ENCODE measurements around the gene ELAPOR1. TPM values are rescaled to one million over a fixed set of nuclear protein-coding genes. Genes with fewer than 3 reads are reported as not detected.

ELAPOR1 gene
- total RNA-seq, 1 experiment from 2014 or later: not detected

DNA sequence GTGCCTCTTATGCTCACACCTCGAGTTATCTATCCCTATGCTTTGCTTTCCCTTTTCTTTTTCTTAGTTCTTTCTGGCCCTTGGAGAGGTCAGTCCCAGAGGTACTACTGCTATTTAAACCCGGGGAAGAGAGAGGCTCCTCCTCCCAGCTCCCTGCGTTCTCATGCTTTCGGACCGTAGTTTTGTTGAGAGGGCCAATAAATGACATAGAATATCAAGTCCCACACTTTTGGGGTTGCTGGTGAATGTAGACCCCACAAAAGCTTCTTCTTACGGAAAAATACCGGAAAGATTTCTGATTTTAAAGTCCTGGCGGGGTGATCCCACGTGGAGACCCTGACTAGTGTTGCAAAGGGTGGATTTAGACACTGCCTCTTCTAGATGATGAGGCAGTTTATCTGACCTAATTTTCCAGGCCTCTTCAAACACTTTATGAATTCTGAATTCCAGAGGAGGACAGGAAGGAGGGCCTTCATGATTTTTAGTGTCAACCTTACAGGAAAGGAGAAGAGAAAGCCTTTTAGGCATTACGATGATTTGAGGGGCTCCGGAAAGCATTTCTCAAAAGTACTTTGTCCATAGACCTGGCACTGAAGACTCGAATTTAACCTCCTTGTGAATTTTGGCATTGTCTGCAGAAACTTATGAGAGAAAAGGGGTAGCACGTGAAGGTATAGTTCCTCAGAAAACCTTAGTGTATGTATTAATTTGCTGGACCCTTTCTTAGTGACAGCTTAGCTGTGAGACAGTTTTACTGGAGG lies 22.7 kb upstream of the ELAPOR1 start:
- peak; percentile 58 for DNase-seq (ENCODE audit: low read depth, low spot score)
- in situ Hi-C loops (cut with HindIII; ENCODE audit: low pct_unique_long_range_greater_than_20kb, low sequenced_read_pairs): no loop called here

GRCh38 chr1:109091839-109092193 lies 22.1 kb upstream of the ELAPOR1 start:
- in situ Hi-C loops (cut with HindIII; ENCODE audit: low pct_unique_long_range_greater_than_20kb, low sequenced_read_pairs): no loop called here
- DNase-seq (ENCODE audit: low read depth, low spot score): no peak

DNA sequence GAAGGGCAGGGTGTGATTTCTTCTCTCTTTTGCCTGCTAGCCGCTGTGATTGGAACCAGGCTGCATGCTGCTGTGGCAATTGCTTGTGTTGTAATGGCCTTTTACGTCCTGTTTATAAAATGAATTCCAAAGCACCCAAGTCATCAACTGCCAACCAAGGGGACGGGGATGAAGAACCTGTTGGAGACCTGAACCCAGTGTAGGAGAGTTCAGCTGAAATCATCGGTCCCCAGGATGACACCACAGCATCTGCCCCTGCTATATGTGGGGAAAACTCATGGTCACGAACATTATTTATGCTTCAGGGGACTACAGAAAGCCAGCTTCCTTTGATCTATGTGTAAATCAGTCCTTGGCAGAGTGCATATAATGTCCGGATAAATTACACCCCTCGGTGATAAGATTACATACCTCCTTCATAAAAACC lies 19.5 kb upstream of the ELAPOR1 start:
- DNase-seq (ENCODE audit: low read depth, low spot score): no peak
- in situ Hi-C loops (cut with HindIII; ENCODE audit: low pct_unique_long_range_greater_than_20kb, low sequenced_read_pairs): no loop called here

DNA sequence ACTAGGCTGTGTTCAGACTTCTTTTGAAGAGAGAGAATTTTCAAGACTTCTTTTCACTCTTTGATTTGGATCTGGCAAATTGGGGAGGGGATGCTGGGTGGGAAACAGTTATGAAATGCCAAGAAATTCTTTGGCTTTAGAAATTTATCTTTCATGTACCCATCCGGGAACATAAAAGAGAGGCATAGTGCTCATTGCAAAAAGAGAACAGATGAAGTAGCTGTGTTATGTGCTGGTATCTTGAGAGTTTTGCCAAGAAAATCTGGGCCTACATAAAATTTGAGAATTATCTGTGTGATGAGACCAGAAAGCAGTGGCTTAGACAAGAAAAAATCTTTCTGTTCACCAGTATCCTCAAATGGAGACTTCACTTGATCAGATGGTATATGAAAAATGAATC lies 19.0 kb upstream of the ELAPOR1 start:
- DNase-seq (ENCODE audit: low read depth, low spot score): no peak
- in situ Hi-C loops (cut with HindIII; ENCODE audit: low pct_unique_long_range_greater_than_20kb, low sequenced_read_pairs): no loop called here

DNA sequence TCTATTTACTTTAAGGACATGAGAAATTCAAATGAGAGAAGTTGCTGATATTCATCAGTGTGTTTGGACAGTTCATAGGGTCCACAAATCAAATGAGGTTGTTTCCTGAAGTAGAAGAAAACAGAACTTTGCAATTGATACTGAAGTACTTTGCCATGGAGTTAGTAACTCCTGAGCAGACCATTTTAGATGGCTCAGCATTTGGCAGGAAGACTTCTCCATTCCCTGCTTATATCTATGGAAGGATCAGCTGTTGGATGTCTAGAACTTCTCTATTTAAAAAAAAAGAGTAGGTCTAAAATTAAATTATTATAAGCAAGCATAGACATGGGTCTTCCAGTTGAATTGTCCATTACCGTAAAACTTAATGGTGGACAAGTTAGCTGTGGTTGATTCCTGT lies 18.3 kb upstream of the ELAPOR1 start:
- no peak for DNase-seq (ENCODE audit: low read depth, low spot score)

DNA sequence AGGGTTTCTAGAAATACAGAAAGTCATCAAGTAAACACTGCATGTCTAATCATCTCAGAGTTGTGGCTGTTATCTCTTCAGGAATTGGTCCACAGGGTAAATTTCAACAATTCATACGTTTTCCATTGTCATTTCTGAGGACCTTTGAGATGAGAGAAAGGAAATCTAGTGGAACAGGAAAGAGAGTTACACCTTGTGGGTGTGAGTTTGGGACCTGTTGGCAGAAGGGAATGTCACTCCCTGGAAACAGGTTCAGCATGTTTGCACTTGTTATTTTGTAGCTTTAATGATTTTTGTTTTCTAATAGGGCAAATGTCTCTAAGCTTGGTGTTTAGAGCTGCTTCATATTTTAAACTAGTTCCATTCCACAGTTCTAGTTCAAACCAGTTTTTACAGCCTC lies 17.8 kb upstream of the ELAPOR1 start:
- DNase-seq (ENCODE audit: low read depth, low spot score): no peak
- in situ Hi-C loops (cut with HindIII; ENCODE audit: low pct_unique_long_range_greater_than_20kb, low sequenced_read_pairs): no loop called here

More for the DNA sequence above, 18.3 kb upstream of the ELAPOR1 start:
- in situ Hi-C loops (cut with HindIII; ENCODE audit: low pct_unique_long_range_greater_than_20kb, low sequenced_read_pairs): no loop called here

DNA sequence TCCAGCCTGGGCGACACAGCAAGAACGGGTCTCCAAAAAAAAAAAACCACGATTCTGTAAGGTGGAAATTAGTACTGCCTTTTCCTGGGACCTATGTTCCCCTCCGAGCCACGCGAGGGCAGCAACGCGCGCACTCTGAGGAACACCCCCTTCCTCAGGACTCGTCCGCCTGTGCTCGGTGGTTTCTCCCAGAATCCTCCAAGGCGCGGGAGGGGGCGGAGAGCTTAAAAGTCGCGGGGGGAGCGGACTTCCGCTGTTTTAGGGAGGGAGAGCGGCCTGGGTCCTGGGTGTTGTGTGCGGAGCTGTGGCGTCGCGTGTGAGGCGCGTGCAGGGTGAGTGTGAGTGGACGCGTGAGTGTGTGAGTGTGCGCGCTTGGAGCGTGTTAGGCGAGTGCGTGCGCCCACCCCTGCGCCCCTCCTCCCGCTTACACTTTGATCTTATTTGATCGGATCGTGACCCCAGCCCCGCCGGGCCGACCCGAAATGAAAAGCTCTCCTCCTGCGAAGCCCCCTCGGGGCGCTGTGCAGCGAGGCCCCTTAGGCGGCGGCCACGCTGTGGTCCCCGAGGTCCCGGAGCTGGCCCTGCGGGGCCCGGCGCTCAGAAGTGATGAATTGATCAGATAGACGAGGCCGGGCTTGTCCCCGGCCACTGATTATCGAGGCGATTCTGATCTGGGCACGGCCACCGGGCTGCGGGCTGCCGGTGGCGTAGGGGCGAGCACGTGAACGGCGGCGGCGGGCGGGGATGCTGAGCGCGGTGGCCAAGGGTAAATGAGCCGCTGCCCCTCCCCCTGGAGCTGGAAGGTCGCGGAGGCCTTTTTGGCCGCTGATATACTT lies 13.8 kb upstream of the ELAPOR1 start:
- DNase-seq (ENCODE audit: low read depth, low spot score): peak; percentile 97
- in situ Hi-C loops (cut with HindIII; ENCODE audit: low pct_unique_long_range_greater_than_20kb, low sequenced_read_pairs): no loop called here

GRCh38 chr1:109104364-109105151 lies 9.4 kb upstream of the ELAPOR1 start:
- in situ Hi-C loops (cut with HindIII; ENCODE audit: low pct_unique_long_range_greater_than_20kb, low sequenced_read_pairs): no loop called here
- DNase-seq (ENCODE audit: low read depth, low spot score): no peak

GRCh38 chr1:109105881-109106280 lies 8.0 kb upstream of the ELAPOR1 start:
- in situ Hi-C loops (cut with HindIII; ENCODE audit: low pct_unique_long_range_greater_than_20kb, low sequenced_read_pairs): no loop called here
- DNase-seq (ENCODE audit: low read depth, low spot score): no peak

DNA sequence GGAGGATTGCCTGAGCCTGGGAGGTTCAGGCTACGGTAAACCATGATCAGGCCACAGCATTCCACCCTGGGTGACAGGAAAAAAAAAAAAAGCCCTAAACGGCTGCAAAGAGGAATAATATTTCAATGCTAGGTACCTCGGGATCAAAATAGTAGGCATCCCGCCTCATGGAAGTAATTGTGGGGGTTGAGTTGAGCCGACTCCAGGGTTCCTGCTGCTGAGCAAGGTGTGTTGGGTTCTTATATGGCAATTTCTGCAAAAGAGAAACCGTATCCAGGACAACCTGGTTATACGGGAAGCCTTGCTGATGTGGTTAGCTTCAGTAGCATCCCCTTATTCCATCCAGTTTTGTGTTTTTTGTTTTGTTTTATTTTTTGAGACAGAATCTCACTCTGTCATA lies 6.1 kb upstream of the ELAPOR1 start:
- no peak for DNase-seq (ENCODE audit: low read depth, low spot score)
- in situ Hi-C loops (cut with HindIII; ENCODE audit: low pct_unique_long_range_greater_than_20kb, low sequenced_read_pairs): no loop called here

GRCh38 chr1:109109906-109110305 lies 4.0 kb upstream of the ELAPOR1 start:
- no peak for DNase-seq (ENCODE audit: low read depth, low spot score)
- in situ Hi-C loops (cut with HindIII; ENCODE audit: low pct_unique_long_range_greater_than_20kb, low sequenced_read_pairs): no loop called here

DNA sequence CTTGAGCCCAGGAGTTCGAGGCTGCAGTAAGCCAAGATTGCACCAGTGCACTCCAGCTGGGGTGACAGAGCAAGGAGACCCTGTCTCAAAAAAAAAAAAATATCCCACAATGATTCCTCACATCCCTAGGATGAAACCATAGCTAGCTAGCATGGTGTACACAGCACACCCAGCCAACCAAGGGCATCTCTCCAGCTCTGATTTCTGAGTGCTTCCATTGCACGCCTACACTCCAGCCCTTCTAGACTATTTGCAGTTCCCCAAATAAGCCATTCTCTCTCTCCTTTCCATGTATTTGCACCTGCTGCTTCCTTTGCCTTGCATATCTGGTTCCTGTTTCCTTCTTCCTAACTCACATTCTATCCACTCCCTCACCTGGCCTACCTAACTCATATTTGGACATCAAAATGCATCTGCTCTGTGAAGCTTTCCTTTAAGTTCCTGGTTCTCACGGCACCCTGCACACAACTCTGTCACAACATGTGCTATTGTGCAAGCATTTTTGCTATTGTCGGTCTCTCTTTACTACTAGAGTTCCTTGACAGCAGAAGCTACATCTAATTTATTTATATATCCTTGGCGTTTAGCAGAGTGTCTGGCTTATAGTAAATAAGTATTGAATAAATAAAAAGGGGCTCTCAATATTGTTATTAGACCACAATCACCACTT lies 2.4 kb upstream of the ELAPOR1 start:
- DNase-seq (ENCODE audit: low read depth, low spot score): no peak
- in situ Hi-C loops (cut with HindIII; ENCODE audit: low pct_unique_long_range_greater_than_20kb, low sequenced_read_pairs): no loop called here

DNA sequence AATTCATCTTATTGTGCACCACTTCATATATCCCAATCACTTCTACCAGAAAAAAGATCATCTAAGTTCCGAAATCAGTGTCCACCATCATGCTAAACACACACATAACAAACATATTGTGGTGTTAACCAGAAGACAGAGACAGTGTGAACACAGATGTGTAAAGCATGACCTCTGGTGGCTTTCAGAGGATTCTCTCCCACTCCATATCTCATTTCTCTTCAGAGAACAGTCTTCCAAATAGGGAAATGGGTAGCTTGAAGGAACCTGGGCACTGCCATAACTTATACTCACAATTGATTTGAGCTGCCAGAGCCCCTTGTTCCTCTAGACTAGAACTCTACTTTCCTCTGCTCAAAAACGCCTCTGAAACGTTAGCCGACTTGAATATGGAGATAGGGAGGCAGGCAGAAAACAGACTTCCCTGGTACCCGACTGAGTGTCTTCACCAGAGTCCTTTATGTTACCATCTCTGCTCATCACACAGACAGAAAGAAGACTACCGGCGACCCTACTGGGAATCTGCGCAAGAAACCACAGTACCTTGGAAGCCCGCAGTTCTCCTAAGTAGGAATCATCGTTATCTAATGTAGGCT lies 1.8 kb upstream of the ELAPOR1 start:
- in situ Hi-C loops (cut with HindIII; ENCODE audit: low pct_unique_long_range_greater_than_20kb, low sequenced_read_pairs): no loop called here

GRCh38 chr1:109112652-109113285 lies 1.1 kb upstream of the ELAPOR1 start:
- in situ Hi-C loops (cut with HindIII; ENCODE audit: low pct_unique_long_range_greater_than_20kb, low sequenced_read_pairs): no loop called here
- peak; percentile 87 for DNase-seq (ENCODE audit: low read depth, low spot score)

More for the DNA sequence above, 1.8 kb upstream of the ELAPOR1 start:
- peak; percentile 66 for DNase-seq (ENCODE audit: low read depth, low spot score)

- DNase-seq (ENCODE audit: low read depth, low spot score): no peak
- in situ Hi-C loops (cut with HindIII; ENCODE audit: low pct_unique_long_range_greater_than_20kb, low sequenced_read_pairs): no loop called here
Observed at GRCh38 chr1:109114342-109114674, 393 bp downstream of the ELAPOR1 start.

DNA sequence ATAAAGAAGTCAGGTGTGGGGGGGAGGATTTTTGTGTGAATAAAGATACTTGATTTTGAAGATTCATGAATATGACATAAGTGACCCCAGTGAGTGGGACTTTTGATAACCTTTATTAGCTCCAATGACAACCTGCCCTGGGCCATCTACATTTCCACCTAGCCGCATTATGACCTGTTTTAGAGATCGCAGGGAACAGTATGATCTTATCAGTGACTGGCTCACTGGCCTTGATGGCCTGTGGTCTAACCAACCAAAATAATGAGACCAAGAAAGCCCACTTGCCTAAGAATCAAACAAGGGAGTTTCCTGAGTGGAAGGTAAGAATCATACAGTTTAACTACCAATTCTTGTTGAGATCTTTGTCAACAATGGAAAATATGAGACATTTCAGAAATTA lies 1.8 kb downstream of the ELAPOR1 start:
- DNase-seq (ENCODE audit: low read depth, low spot score): no peak
- in situ Hi-C loops (cut with HindIII; ENCODE audit: low pct_unique_long_range_greater_than_20kb, low sequenced_read_pairs): no loop called here

DNA sequence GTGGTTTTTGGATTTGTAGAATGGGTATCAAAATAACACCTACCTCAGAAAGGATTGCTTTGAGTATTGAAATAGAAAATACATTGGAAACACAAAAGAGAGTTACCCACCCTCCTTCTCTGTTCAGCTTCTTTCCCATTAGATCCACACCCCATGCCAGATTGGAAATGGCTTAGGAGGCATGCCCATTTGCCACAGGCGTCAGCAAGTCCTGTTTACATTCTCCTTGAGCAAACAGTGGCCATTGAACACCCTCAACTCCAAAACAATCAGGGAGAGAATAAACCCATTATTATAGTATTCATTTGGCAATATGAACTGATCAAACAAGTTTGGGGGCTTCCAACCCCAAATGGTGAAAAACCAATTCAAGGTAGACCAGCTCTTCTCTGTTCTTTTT lies 2.4 kb downstream of the ELAPOR1 start:
- DNase-seq (ENCODE audit: low read depth, low spot score): no peak
- in situ Hi-C loops (cut with HindIII; ENCODE audit: low pct_unique_long_range_greater_than_20kb, low sequenced_read_pairs): no loop called here
